Measurements from ENCODE around the gene MPIG6B.

Gene MPIG6B

DNA sequence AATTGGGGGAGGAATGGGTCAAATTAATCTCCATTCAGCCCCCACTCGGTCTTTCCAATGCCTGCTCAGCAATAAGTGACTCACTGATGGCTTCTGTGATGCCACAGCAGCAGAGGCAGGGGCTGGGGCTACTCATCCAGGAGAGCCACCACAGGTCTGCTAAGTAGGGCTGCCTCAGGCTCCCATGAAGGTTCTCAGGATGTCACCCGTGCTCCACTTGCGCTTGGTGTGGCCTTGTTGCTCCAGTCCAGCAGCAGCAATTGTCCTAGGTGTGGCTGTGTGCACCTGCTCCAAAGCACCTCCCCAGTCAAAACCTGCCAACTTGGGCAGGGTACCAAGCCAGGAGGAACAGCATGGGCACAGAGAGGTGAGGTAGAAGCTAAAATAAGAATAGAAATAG is 1.0 kb upstream of the MPIG6B start:
- H3K4me3 ChIP-seq (ENCODE audit: low read length): no peak overlapping the region
- TF ChIP-seq, protein P1, sequence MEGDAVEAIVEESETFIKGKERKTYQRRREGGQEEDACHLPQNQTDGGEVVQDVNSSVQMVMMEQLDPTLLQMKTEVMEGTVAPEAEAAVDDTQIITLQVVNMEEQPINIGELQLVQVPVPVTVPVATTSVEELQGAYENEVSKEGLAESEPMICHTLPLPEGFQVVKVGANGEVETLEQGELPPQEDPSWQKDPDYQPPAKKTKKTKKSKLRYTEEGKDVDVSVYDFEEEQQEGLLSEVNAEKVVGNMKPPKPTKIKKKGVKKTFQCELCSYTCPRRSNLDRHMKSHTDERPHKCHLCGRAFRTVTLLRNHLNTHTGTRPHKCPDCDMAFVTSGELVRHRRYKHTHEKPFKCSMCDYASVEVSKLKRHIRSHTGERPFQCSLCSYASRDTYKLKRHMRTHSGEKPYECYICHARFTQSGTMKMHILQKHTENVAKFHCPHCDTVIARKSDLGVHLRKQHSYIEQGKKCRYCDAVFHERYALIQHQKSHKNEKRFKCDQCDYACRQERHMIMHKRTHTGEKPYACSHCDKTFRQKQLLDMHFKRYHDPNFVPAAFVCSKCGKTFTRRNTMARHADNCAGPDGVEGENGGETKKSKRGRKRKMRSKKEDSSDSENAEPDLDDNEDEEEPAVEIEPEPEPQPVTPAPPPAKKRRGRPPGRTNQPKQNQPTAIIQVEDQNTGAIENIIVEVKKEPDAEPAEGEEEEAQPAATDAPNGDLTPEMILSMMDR (conservative IDR thresholded peaks at IDR 0.05; ENCODE audit: low read length): no peak
- DNase-seq (ENCODE audit: low read depth): no peak

DNA sequence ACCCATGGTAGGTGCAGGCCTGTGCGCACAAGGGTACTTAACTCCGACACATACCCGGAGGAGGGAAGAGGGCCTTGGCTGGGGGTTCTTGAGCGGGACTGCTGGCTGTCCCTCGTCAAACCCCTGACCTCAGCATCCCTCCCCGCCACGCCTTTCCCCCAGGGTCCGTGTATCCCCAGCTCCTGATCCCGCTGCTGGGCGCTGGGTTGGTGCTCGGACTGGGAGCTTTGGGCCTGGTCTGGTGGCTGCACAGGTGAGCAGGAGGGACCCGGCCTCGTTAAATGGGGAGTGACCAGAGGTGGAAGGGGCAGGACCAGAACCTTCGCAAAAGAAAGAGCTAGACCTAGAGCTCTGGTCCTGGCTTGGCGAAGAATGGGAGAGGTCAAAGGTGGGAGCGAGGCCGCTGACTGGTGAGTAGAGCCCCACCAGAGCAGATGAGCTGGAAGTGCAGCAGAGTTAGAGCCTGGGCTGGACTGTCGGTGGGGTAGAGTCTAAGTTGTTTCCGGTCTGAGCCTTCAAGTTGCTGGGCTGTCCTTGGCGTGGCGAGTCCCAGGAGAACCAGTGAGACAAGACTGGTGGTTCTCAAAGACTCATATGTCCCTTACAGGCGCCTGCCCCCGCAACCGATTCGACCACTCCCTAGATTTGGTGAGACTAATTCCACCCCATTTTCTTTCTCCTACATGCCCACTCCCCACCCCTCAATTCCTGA is 963 bp downstream of the MPIG6B start:
- no peak for DNase-seq (ENCODE audit: low read depth)
- TF ChIP-seq, protein P1 (conservative IDR thresholded peaks at IDR 0.05; ENCODE audit: low read length): no peak
- no peak overlapping the region for H3K4me3 ChIP-seq (ENCODE audit: low read length)

DNA sequence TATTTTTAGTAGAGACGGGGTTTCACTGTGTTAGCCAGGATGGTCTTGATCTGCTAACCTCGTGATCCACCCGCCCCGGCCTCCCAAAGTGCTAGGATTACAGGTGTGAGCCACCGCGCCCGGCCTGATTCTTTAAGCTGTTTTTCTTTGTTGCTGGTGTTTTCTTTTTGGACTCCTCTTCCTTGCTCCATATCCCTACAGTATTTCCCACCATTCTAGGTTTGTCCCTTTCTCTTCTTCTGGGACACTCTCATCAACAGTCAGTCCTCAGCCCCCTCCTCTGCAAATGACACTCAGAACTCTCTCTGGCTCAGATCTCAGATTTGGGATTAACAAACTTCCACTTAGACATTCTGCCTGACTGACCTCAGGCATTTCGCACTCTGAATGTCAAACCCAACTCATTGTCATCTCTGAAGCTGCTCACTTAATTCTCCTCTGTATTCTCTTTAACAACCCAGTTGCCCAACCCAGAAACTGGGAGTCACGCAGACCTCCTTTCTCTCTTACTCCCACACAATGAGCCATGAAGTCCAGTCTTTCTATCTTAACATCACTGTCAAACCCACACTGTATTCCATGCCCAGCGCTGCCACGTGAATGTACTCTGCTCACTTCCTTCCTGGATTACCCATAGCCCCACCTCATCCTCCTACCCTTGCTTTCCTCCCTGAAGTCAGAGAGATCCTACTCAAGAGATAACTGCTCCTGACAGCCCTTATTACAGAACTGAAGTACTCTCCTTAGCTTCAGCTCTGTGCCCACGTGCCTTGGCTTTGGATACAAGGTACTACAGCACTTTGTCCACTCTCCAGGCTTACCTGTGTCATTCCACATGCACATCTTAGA is 2.6 kb downstream of the MPIG6B start:
- TF ChIP-seq, protein P1 (conservative IDR thresholded peaks at IDR 0.05; ENCODE audit: low read length): no peak
- DNase-seq (ENCODE audit: low read depth): no peak
- no peak overlapping the region for H3K4me3 ChIP-seq (ENCODE audit: low read length)

DNA sequence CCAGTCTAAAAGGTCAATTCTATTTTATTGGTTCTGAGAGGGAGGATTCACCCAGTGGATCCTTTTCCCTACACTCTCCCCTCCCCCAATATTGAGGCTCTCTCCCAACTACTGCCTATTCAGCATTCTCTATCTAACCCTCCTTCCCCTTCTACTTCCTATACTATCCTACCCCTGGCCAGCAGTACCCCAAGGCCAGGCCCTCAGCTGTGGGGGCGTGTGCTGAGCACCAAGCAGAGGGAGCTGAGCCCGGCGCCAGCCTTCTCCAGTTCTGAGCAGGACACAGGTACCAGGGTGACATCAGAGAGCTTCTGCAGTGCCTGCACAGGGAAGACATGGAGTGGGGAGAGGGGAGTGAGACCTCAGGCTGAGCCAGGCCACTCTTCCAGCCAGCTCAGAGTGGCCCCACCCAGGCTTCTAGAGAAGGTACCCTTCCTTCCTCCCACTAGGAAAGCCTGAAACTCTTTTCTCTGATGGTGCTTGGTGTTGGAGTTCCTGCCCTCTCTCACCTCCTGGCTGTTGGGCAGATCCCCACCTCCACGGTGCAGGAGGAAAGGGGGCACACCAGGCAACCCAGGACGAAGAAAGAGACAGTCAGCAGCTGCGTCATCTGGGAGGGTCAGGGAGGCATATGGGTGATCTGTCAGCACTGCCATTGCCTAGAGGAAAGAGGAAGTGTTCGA is 4.0 kb downstream of the MPIG6B start:
- TF ChIP-seq, protein P1 (conservative IDR thresholded peaks at IDR 0.05; ENCODE audit: low read length): no peak
- H3K4me3 ChIP-seq (ENCODE audit: low read length): no peak overlapping the region
- no peak for DNase-seq (ENCODE audit: low read depth)

DNA sequence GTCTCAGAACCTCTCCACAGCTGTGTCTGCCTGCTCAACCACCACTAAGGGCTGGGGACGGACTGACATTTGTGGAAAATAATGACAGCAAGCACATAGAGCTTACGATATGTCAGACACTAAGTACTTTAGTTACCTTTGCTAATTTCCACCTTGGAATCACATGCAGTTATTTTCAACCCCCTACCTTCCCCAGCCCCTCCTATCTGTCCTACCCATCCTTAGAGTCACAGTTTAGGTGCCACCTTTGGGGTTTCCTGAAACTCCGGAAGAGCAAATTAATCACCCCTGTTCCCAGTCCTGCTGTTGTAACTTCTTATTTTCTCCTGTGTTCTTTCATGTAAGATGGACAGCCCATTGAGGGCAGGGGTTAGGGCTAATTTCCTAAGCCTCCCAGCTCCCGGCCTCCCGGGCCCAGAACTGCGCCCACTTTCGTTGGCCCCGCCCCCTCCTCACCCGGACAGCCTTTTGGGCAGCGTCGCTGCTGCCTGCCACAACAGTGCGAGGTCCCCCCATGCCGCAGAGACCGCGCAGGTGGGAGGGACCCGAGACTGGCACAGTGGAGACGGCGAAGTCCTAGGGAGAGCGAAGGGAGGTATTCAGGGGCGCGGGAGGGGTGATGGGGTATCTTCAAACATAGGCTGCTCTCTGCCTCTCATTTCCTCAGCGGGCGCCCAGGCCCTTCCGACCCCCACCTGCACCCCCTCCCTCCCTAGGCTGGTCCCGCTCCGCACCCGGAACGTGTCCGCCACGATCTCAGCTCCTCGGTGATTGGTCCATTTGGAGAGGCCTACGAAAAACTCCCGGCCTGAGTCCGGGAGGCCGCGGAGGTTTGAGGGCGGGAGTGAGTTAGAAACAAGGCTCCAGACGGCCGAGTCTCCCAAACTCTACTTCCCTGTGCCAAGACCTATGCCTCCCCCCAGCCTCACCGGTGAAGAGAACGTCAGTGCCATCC is 4.8 kb downstream of the MPIG6B start:
- no peak for DNase-seq (ENCODE audit: low read depth)
- H3K4me3 ChIP-seq (ENCODE audit: low read length): peak overlapping the region; percentile 92
- TF ChIP-seq, protein P1 (conservative IDR thresholded peaks at IDR 0.05; ENCODE audit: low read length): no peak

DNA sequence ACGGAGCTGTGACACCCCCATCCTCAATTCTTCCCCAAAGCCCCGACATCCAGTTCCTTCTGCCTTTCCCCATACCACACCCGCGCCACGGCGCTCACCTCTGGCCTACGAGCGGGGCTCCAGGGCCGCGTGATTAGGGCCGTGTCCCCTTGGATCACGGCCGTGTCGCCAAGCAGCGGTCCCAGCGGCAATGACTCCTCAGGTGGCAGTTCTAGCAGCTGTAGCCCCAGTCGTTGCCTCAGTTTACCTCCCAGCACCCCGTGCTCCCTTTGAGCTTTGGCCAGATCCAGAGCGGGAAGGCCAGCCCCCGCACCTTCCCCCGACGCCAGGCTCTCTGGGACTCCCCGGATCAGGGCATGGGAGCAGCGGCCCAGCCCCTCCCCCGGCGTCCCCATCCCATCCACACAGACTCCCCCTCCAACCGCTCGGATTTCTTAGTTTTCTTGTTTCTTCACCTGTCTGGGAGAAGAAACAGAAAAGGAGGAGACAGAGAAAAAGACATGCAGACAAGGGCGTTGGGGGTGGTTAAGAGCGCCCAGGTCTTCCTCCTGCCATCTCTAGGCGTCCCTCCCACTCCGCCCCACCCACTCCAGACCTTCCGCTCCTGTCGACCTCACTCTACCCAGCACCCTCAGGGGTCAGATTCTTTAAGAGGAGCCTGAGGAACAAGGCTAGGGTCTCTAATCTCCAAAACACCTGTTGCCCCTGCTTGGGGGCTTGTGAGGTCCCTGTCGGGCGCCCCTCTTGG is 5.8 kb downstream of the MPIG6B start, which contains the start of gene DDAH2:
Gene DDAH2 (minus strand): TSS at position 533 of the 748 bp plus-strand sequence. CDS start 138 bp downstream, at position 395.
- TF ChIP-seq, protein P1 (conservative IDR thresholded peaks at IDR 0.05; ENCODE audit: low read length): peak; percentile 56
- DNase-seq (ENCODE audit: low read depth): no peak
- peak within 1 kb of the TSS; percentile 92 for H3K4me3 ChIP-seq (ENCODE audit: low read length)

All from AG10803 (cell line).